GM18909 (cell line): Measurements from ENCODE around the gene RUFY1.
"Not testable (repeated sequence)": the region's sequence is repeated elsewhere in the genome, so short reads cannot be mapped to it uniquely, and the experiment has no call there.

ENCODE experiments used
- ATAC-seq: cut with Tn5 transposase; IDR thresholded peaks from one replicate; pipeline ENCODE4 v1.9.1; 2021; ENCODE audit warnings: mild to moderate bottlenecking; ENCODE audit not compliant: unreplicated experiment, poor library complexity

The RUFY1 gene

DNA sequence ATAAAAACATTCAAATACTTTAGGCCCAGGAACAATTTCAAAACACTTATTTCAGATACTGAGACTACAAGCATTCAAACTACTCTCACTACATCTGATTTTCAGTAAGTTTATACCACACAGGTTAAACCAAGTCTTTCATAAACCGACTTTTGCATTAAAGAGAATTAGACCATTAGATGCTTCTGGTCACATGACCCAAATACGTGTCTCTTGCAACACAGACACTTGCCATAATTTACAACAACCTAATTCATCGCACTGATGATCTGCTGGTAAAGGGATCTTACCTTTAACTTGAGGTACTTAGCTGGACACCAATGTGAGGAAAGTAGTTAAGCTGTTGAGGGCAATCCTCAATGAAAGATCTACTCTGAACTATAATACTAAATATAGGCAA is 69.9 kb downstream of the RUFY1 start:
- no peak for ATAC-seq

DNA sequence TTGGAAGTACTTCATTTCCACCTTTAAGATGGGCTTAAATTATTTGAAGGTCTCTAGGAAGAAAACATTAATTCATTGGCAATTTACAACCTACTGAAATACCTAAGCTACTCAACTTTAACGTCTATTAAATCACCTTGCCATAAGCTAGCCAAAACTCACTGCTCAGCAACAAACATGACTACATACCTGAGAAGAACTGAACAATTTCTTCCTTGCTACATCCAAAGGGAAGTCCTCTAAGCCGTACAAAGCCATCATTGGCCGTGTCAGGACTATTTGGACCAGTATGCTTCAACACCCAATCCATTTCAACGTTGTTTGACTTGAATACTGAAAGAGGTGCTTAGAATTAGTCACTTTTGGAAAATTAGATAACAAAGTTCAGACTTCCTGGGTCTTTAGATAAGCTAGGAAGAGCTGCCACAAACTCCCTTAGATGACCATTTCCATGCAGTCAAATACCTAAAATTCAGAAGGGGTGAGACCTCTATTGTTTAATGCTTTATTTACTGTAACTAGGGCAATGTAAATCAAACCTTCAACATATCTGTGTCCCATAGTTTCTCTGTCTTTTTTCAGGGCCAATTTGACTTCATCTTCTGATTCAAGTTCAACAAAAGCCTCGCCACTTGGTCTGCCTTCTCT is 70.5 kb downstream of the RUFY1 start:
- ATAC-seq, result no peak

DNA sequence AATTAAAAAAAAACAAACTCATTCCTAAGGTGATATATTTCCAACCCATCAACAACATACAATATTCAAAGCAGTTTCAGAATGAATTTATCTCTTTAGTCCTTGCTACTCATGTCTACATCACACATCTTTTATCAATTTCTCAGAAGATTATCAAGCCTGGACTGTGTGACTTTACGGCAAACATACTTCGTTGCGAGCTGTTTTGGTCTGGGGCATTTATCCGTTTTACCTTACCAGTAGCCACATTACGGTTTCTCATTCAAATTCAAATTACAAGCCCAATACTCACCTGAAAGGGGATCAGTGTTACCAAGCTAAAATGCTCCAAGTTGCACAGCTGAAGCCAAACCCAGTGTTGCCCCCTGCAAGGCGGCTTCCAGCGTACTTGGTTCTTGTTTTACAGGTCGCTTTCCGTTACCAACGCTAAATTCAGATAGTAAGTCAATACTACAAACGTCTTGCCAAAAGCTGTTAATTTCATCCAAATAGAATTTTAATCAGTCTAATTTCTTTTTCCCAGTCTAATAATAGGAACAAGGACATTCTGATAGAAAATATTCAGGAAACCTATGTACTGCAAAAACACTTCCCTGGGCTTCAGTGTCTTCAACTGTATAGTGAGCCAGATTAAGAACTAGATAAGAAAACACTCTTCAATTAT is 71.3 kb downstream of the RUFY1 start:
- no peak for ATAC-seq

- ATAC-seq, result peak; percentile 78
Observed at GRCh38 chr5:179623003-179623905, 72.9 kb downstream of the RUFY1 start, which contains the start of gene HNRNPH1. TSS of gene HNRNPH1 (minus strand) at chr5:179623671. CDS start at chr5:179623133, 538 bp downstream.

- peak; percentile 3 for ATAC-seq
Observed at GRCh38 chr5:179623906-179624741, 73.8 kb downstream of the RUFY1 start.

GRCh38 chr5:179624841-179625271 is 74.5 kb downstream of the RUFY1 start:
- ATAC-seq, result no peak

DNA sequence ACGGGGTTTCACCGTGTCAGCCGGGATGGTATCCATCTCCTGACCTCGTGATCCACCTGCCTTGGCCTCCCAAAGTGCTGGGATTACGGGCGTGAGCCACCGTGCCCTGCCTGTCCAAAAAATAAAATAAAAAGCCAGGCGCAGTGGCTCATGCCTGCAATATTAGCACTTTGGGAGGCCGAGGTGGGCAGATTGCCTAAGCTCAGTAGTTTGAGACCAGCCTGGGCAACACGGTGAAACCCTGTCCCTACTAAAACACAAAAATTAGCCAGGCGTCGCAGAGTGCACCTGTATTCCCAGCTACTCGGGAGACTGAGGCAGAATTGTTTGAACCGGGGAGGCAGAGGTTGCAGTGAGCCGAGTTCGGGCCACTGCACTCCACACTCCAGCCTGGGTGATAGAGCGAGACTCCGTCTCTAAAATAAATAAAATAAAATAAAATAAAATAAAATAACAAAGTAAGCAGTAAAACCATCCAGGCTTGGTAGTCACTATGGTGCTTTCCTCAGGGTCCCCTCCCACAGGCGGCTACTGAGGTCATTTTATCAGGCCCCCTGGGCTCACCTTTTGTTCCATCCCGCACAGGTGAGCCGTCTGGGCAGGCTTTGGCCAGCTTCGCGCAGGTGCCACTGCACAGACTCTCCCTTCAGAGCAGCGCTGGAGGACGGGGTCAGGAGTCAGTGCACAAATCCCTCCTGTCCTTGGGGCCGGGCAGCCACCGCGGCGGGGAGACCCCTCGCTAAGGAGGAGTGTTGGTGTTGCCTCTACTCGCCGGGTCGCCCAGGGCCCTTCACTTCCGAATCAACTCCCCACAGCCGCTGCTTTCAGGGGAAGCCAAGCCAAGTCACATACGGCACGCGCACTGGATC is 83.4 kb downstream of the RUFY1 start:
- peak; percentile 71 for ATAC-seq

DNA sequence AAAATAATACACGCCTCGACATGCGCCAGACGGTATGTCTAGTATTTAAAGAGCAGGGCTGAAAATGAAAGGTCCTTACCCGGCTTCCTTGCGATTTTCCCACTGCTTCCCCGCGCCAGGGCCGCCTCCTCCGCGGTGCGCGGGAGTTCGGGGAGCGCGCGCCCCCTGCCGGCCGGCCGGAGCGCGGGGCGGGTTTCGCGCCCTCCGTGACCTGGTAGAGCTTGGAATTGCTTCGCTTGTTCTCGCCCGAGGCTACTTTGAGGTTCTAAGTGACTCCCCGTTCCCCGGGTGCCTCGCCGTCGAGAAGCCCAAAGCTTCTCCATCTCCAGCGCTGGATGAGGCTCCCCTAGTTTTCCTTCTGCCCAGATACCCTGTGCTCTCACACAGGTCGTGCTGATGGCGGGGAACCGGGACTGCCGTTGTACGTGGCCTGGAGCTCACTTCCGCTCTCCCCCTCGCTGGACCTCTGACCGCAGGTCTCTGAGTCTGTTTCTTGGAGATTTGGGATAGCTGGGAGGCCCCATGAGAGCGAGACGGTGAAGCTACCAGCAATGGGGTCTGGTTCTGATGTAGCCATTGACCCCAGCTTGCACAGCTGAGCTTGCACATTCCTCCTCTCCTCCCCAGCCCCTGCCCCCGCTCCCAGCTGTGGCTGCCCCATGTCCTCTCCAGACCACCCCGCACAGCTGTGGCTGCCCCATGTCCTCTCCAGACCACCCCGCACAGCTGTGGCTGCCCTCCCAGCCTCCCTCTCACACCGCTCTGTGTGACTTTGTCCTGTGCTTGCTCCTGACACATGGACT is 84.2 kb downstream of the RUFY1 start:
- peak; percentile 94 for ATAC-seq

GRCh38 chr5:179639296-179639695 is 88.9 kb downstream of the RUFY1 start:
- ATAC-seq, result not testable (repeated sequence)

- not testable (repeated sequence) for ATAC-seq
Observed at GRCh38 chr5:179641745-179642144, 91.4 kb downstream of the RUFY1 start.

- not testable (repeated sequence) for ATAC-seq
Observed at GRCh38 chr5:179642626-179643025, 92.3 kb downstream of the RUFY1 start.

- ATAC-seq, result not testable (repeated sequence)
Observed at GRCh38 chr5:179643141-179643920, 93.0 kb downstream of the RUFY1 start.

- ATAC-seq, result not testable (repeated sequence)
Observed at GRCh38 chr5:179644766-179645165, 94.4 kb downstream of the RUFY1 start.

DNA sequence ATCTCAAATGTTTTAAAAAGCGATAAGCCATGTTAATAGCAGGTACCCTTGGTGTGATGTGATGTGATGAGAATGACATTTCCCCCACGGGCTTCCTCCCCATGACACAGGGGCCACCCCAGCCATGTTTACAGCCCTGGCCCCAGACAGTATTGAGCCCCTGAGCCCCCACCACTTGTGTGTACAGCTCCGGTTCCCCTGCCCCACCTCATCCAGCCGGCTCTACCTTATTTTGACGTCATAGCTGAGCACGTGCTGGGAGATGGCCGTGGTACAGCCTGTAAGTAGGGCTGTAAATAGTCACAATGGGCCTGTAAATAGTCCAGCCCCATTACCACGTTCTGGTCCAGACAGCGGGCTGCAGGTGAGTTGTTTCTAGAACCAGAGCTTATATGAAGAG is 98.1 kb downstream of the RUFY1 start:
- no peak for ATAC-seq

DNA sequence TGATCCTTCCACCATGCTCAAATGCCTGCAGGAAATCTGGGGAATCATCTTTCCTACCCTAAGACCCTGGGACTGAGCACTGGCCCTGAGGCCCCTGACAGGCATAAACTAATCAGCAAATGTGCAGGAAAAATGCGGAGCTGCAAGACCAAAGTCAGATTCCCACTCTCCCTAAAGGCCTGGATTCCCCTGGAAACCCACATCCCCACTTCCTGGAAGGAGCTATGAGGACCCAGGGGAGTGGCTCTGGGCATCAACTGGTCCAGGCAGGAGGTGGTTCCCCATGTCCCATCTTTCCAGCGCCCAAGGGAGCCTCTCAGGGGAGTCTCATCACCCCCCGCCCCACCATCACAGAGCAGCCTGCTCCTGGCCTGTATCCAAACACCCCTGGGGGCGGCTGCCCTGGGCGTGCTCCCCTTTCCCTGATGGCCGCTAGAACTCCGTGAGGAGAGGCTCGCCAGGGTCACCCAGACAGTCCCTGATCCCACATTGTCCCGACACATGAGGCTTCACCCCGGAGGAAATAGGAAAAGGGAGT is 98.9 kb downstream of the RUFY1 start:
- not testable (repeated sequence) for ATAC-seq

DNA sequence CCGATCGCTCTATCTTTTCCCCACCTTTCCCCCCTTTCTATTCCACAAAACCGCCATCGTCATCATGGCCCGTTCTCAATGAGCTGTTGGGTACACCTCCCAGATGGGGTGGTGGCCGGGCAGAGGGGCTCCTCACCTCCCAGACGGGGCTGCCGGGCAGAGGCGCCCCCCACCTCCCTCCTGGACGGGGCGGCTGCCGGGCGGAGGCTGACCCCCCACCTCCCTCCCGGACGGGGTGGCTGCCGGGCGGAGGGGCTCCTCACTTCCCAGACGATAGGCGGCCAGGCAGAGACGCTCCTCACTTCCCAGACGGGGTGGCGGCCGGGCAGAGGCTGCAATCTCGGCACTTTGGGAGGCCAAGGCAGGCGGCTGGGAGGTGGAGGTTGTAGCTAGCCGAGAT is 99.9 kb downstream of the RUFY1 start:
- ATAC-seq, result not testable (repeated sequence)

DNA sequence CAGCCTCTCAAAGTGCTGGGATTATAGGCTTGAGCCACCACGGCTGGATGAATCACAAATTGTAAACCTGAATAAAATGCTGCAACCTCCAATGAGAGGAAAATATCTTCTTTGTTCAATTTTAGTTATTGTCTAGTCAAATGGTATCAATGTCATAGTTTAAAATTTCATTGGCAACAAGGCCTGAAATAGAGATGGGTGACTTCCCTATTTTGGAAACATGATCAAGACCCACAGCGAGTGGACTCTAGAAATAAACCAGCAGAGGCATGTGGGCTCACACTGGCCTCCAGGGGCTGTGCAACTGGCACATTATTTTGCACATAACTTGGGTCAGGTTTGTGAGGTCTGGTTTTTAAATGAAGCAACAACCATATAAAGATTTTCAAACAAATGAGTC is 102.8 kb downstream of the RUFY1 start:
- not testable (repeated sequence) for ATAC-seq
